NOMO-1 treated with dmso at 0.1 percent for 144 hours (cell line): Measurements from ENCODE around the gene CLSTN1.

Experiments used
- DNase-seq: peaks from one replicate; lab custom pipeline; 2025; ENCODE audit not compliant: unreplicated experiment; lab: John Stamatoyannopoulos, UW

The CLSTN1 gene

GRCh38 chr1:9732123-9732971 lies 91.4 kb downstream of the CLSTN1 start:
- DNase-seq: no peak

DNA sequence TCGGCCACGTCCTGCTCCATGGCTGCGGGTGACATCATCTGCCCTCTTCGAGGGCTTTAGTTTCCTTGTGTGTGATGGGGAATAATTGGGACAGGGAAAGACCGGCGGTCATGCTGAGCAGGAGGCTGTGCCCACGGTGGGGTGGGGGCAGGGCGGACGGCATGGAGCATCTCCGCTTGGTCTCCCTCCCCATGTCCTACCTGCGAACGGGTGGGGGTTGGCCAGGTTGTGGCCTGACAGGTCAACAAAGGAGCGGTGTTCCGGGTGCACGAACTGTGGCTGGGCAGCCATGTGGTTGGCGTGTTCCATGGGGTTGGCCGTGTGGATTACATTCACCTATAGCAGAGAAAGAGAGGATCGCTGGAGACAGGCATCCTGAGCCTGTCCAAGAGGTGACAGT lies 92.2 kb downstream of the CLSTN1 start:
- DNase-seq: no peak

GRCh38 chr1:9731051-9731537 lies 92.7 kb downstream of the CLSTN1 start:
- no peak for DNase-seq

DNA sequence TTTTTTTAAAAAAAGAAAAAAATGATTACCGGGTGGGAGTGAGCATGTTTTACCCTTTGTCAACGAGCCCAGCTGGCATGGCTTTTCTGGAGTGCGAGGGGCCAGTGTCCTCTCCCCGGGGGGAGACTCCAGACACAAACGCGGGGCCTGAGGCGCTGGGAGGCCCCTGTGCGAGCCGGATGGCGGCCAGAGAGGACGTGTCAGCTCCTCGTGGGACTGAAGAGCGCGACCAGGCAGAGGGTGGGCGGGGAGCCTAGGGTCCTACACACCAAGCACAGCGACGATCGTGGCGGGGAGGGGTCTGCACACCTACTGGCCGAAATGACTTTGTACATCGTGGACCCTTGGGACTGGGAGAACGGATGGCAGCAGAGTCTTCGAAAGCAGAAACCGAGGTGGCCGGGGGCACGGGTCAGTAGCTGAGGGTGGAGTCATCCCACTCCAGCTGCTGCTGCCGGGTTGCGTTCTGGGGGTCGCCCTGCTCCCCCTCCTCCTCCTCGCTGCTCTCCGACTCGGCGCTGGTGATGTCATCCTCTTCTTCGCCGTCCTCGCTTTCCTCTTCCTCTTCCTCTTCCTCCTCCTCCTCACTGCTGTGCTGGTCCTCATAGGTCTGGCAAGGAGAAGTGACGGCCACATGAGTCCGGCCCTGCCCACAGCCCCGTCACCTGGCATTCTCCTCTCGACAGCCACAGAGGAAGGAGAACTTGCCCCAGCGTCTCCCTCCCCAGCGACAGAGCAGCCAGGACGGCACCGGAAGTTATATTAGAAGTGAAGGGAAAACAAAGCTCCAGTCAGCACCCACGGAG lies 93.5 kb downstream of the CLSTN1 start:
- peak; percentile 76 for DNase-seq

- DNase-seq: no peak
Observed at GRCh38 chr1:9729523-9729922, 94.2 kb downstream of the CLSTN1 start.

DNA sequence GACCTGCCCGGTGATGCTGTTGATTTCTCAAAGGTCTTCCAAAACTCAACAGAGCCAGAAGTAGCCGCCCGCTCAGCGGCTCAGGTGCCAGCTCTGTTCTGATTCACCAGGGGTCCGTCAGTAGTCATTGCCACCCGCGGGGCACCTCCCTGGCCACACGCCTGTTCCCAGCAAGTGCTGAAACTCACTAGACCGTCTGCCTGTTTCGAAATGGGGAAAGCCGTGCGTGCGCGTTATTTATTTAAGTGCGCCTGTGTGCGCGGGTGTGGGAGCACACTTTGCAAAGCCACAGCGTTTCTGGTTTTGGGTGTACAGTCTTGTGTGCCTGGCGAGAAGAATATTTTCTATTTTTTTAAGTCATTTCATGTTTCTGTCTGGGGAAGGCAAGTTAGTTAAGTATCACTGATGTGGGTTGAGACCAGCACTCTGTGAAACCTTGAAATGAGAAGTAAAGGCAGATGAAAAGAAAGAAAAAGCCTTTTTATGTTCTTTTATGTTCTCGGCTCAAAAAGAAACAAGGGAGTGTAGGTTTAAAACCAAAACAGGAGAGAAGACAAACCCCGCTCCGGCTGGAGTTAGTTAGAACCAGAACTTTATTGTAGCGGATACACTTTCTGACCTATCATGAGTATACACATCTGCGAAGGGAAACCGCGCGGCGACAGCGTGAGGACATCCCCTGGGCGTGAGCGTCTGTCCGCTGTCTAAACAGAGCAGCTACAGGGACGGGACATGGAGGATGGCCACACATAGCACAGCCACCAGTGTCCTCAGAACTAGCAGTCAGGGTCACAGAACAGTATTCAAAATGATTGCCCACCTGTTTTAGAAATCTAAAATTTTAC lies 95.1 kb downstream of the CLSTN1 start:
- DNase-seq: no peak

- no peak for DNase-seq
Observed at GRCh38 chr1:9726905-9727595, 96.7 kb downstream of the CLSTN1 start.

- DNase-seq: no peak
Observed at GRCh38 chr1:9726406-9726805, 97.4 kb downstream of the CLSTN1 start.

GRCh38 chr1:9724706-9725476 lies 98.9 kb downstream of the CLSTN1 start:
- DNase-seq: peak; percentile 48

GRCh38 chr1:9723926-9724325 lies 99.8 kb downstream of the CLSTN1 start:
- no peak for DNase-seq

- no peak for DNase-seq
Observed at GRCh38 chr1:9723068-9723805, 100.5 kb downstream of the CLSTN1 start.

- DNase-seq: no peak
Observed at GRCh38 chr1:9722378-9722749, 101.4 kb downstream of the CLSTN1 start.

- DNase-seq: no peak
Observed at GRCh38 chr1:9721606-9722377, 102.0 kb downstream of the CLSTN1 start.

GRCh38 chr1:9720785-9721605 lies 102.8 kb downstream of the CLSTN1 start:
- DNase-seq: no peak

DNA sequence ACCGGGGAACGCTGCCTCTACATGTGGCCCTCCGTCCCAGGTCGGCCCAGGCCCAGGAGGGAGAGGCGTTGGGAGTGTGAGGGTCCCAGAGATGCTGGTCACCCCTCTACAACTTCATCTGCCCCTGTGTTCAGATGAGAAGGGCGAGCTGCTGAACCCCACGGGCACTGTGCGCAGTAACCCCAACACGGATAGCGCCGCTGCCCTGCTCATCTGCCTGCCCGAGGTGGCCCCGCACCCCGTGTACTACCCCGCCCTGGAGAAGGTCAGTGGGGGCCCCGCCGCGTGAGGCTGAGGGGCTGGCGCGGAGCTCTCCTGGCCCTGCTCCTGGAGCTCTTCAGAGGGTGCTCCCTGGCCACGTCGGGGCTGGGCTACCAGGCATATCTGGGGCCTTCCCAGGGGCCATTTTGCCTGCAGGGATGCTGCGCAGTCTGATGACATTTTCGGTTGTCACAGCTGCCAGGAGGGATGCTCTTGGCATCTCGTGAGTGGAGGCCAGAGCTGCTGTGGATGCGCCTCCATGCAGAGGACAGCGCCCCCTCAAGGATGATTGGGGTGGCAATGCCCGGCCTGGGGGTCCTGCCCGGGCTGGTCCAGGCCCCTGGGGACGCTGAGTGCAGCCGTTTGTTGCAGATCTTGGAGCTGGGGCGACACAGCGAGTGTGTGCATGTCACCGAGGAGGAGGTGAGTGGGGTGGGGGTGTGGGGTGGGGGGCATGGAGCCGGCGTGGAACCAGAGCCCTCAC lies 103.6 kb downstream of the CLSTN1 start:
- no peak for DNase-seq

GRCh38 chr1:9718006-9718680 lies 105.6 kb downstream of the CLSTN1 start:
- DNase-seq: no peak
